ENCODE results near the gene TPRX1.
"Not testable (repeated sequence)": the region's sequence is repeated elsewhere in the genome, so short reads cannot be mapped to it uniquely, and the experiment has no call there.

The TPRX1 gene

DNA sequence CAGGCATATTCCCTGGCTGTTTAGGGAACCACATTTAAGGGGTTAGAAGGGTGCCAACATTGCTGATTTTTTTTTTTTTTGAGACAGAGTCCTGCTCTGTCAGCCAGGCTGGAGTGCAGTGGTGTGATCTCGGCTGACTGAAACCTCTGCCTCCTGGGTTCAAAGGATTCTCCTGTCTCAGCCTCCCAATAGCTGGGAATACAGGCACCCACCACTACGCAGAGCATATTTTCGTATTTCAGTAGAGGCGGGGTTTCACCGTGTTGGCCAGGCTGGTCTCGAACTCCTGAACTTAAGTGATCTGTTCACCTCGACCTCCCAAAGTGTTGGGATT lies 9.6 kb upstream of the TPRX1 start (continued):
- TF ChIP-seq ZNF529 (tag by site-specific recombination; IDR thresholded peaks at IDR 0.05; ENCODE audit: insufficient replicate concordance) (no peak), ZNF121 (tag by site-specific recombination; IDR thresholded peaks at IDR 0.05) (no peak)

GRCh38 chr19:47813304-47813994 lies 9.1 kb upstream of the TPRX1 start:
- peak; percentile 50 for TF ChIP-seq KLF9 (tag by site-specific recombination; IDR thresholded peaks at IDR 0.05; ENCODE audit: low read depth)
- TF ChIP-seq, protein P1, sequence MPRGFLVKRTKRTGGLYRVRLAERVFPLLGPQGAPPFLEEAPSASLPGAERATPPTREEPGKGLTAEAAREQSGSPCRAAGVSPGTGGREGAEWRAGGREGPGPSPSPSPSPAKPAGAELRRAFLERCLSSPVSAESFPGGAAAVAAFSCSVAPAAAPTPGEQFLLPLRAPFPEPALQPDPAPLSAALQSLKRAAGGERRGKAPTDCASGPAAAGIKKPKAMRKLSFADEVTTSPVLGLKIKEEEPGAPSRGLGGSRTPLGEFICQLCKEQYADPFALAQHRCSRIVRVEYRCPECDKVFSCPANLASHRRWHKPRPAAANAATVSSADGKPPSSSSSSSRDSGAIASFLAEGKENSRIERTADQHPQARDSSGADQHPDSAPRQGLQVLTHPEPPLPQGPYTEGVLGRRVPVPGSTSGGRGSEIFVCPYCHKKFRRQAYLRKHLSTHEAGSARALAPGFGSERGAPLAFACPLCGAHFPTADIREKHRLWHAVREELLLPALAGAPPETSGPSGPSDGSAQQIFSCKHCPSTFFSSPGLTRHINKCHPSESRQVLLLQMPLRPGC (tag by site-specific recombination; IDR thresholded peaks at IDR 0.05): no peak
- TF ChIP-seq, protein P2, sequence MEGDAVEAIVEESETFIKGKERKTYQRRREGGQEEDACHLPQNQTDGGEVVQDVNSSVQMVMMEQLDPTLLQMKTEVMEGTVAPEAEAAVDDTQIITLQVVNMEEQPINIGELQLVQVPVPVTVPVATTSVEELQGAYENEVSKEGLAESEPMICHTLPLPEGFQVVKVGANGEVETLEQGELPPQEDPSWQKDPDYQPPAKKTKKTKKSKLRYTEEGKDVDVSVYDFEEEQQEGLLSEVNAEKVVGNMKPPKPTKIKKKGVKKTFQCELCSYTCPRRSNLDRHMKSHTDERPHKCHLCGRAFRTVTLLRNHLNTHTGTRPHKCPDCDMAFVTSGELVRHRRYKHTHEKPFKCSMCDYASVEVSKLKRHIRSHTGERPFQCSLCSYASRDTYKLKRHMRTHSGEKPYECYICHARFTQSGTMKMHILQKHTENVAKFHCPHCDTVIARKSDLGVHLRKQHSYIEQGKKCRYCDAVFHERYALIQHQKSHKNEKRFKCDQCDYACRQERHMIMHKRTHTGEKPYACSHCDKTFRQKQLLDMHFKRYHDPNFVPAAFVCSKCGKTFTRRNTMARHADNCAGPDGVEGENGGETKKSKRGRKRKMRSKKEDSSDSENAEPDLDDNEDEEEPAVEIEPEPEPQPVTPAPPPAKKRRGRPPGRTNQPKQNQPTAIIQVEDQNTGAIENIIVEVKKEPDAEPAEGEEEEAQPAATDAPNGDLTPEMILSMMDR (tag by site-specific recombination; IDR thresholded peaks at IDR 0.05): peak; percentile 28; the same call in 1 of the 2 replicates
- TF ChIP-seq MZF1 (tag by site-specific recombination; IDR thresholded peaks at IDR 0.05; ENCODE audit: borderline replicate concordance): no peak
- peak; percentile 61; the same call in 1 of the 2 replicates for TF ChIP-seq KLF10 (tag by site-specific recombination; IDR thresholded peaks at IDR 0.05)
- TF ChIP-seq ZNF23 (tag by site-specific recombination; IDR thresholded peaks at IDR 0.05; ENCODE audit: borderline replicate concordance): no peak
- TF ChIP-seq ZNF654 (tag by site-specific recombination; IDR thresholded peaks at IDR 0.05; ENCODE audit: low read depth): 0 out of 2 replicates have a peak, but pooled peaks have one; percentile 17
- POLR2A ChIA-PET: no interaction called here
- Histone ChIP-seq H3K4me3 (ENCODE audit: low read depth, low read length) (no peak overlapping the region), H3K36me3 (ENCODE audit: control insufficient read depth in 2 of 2, insufficient read depth in 1 of 2, low read length in 2 of 2) (no peaks in the 10 kb centered on the region), H3K27ac (ENCODE audit: extremely low read depth, low read depth, low read length) (no peak overlapping the region), H3K4me1 (ENCODE audit: control insufficient read depth, insufficient read depth, low read length) (no peaks in the 10 kb centered on the region; the same call in 1 of the 2 replicates), H3K9me3 (ENCODE audit: control insufficient read depth, insufficient read depth, low read depth, low read length) (no peaks in the 10 kb centered on the region)
- CTCF ChIA-PET: interaction anchor here (0.6 to 4.2 kb wide), 16 partner anchors 12 to 450 kb away, joined by 3 to 45 read pairs (median 4); no protein-coding TSS in a partner anchor

GRCh38 chr19:47806435-47806834 lies 2.1 kb upstream of the TPRX1 start:
- Histone ChIP-seq H3K4me3 (ENCODE audit: low read depth, low read length) (no peak overlapping the region), H3K27ac (ENCODE audit: extremely low read depth, low read depth, low read length) (no peak overlapping the region), H3K4me1 (ENCODE audit: control insufficient read depth, insufficient read depth, low read length) (no peaks in the 10 kb centered on the region), H3K36me3 (ENCODE audit: control insufficient read depth in 2 of 2, insufficient read depth in 1 of 2, low read length in 2 of 2) (no peaks in the 10 kb centered on the region), H3K9me3 (ENCODE audit: control insufficient read depth, insufficient read depth, low read depth, low read length) (no peaks in the 10 kb centered on the region)
- ChIA-PET CTCF (interaction anchor here (0.5 to 3.0 kb wide), 9 partner anchors 11 to 120 kb away, joined by 3 to 11 read pairs (median 4); no protein-coding TSS in a partner anchor), POLR2A (no interaction called here)
- TF ChIP-seq ZIC2 (tag by site-specific recombination; IDR thresholded peaks at IDR 0.05): no peak
- peak; percentile 77 for TF ChIP-seq ZNF146 (tag by site-specific recombination; IDR thresholded peaks at IDR 0.05)

DNA sequence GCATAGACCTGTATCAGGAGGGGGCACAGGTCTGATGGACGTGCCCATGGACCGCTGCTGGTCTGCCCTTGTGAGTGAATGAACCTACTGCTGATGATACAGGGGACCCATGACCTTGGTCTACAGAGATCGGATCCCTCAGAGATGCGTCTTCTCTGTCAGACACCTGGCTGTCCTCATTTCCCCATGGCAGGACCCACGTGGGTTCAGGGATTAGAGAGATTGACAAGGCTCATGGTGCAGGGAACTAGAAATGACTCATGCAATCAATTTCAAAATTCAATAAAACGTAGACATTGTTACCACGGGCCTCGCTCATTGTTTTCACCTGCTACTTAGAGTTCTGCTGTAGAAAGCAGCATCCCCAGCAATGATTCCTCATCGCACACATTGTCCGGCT lies 962 bp upstream of the TPRX1 start:
- TF ChIP-seq ZNF558 (tag by site-specific recombination; IDR thresholded peaks at IDR 0.05) (no peak), SP2 (tag by site-specific recombination; IDR thresholded peaks at IDR 0.05) (no peak), ZBTB21 (tag by site-specific recombination; IDR thresholded peaks at IDR 0.05) (no peak), HOXD13 (CRISPR knock-in tag; IDR thresholded peaks at IDR 0.05; ENCODE audit: borderline replicate concordance) (no peak), ZNF664 (tag by site-specific recombination; IDR thresholded peaks at IDR 0.05) (no peak), ZNF350 (tag by site-specific recombination; IDR thresholded peaks at IDR 0.05) (no peak), ZNF660 (tag by site-specific recombination; IDR thresholded peaks at IDR 0.05) (no peak), ZNF416 (tag by site-specific recombination; IDR thresholded peaks at IDR 0.05) (no peak), ZNF140 (tag by site-specific recombination; IDR thresholded peaks at IDR 0.05) (no peak), YY1 (tag by site-specific recombination; IDR thresholded peaks at IDR 0.05) (no peak), ZBTB8A (tag by site-specific recombination; IDR thresholded peaks at IDR 0.05) (no peak), ZNF585B (tag by site-specific recombination; IDR thresholded peaks at IDR 0.05) (no peak)
- TF ChIP-seq, protein P3, sequence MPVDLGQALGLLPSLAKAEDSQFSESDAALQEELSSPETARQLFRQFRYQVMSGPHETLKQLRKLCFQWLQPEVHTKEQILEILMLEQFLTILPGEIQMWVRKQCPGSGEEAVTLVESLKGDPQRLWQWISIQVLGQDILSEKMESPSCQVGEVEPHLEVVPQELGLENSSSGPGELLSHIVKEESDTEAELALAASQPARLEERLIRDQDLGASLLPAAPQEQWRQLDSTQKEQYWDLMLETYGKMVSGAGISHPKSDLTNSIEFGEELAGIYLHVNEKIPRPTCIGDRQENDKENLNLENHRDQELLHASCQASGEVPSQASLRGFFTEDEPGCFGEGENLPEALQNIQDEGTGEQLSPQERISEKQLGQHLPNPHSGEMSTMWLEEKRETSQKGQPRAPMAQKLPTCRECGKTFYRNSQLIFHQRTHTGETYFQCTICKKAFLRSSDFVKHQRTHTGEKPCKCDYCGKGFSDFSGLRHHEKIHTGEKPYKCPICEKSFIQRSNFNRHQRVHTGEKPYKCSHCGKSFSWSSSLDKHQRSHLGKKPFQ (tag by site-specific recombination; IDR thresholded peaks at IDR 0.05): no peak
- POLR2A ChIA-PET: no interaction called here
- H3K27ac ChIP-seq (ENCODE audit: extremely low read depth, low read depth, low read length): no peak overlapping the region
- H3K4me3 ChIP-seq (ENCODE audit: low read depth, low read length): no peak overlapping the region
- no peaks in the 10 kb centered on the region for H3K9me3 ChIP-seq (ENCODE audit: control insufficient read depth, insufficient read depth, low read depth, low read length)
- H3K36me3 ChIP-seq (ENCODE audit: control insufficient read depth in 2 of 2, insufficient read depth in 1 of 2, low read length in 2 of 2): no peaks in the 10 kb centered on the region
- CTCF ChIA-PET: interaction anchor here (0.6 to 3.0 kb wide), 7 partner anchors 9 to 338 kb away, joined by 3 to 11 read pairs (median 4); no protein-coding TSS in a partner anchor
- no peaks in the 10 kb centered on the region for H3K4me1 ChIP-seq (ENCODE audit: control insufficient read depth, insufficient read depth, low read length)

DNA sequence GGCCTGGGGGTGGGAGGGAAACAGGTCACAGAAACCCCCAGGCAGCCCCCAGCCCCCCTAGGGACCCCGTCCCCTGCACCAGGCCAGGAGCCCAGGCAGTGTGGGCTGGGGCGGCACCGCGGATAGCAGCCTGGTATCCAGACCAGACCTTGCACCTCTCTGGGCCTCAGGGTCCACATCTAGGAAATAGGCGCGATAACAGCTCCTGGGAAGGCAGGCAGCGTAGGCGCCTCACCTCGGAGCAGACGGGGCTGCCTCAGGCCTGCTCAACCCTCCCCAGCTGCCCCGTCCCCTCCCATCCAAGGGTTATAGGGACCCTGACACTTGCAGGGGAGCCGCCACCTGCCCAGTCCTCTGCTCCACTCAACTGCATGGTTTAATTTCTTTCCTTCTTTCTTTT lies 680 bp downstream of the TPRX1 start:
- H3K4me3 ChIP-seq (ENCODE audit: low read depth, low read length); H3K36me3 ChIP-seq (ENCODE audit: control insufficient read depth in 2 of 2, insufficient read depth in 1 of 2, low read length in 2 of 2); H3K9me3 ChIP-seq (ENCODE audit: control insufficient read depth, insufficient read depth, low read depth, low read length); CTCF ChIA-PET; H3K27ac ChIP-seq (ENCODE audit: extremely low read depth, low read depth, low read length); POLR2A ChIA-PET; H3K4me1 ChIP-seq (ENCODE audit: control insufficient read depth, insufficient read depth, low read length): not testable (repeated sequence)
